Activated CD4-positive, alpha-beta T cell treated with anti-CD3 and anti-CD28 coated beads, Interleukin-2, amount 50 U/mL, for 48 hours (primary cell): ENCODE results near the gene PAXIP1.

ENCODE experiments used
- DNase-seq, 2 experiments: peaks; one replicate each; pipeline ENCODE4 v3.0.0-alpha.2; 2020

Gene PAXIP1

GRCh38 chr7:154911411-154911810 is 91.5 kb downstream of the PAXIP1 start:
- DNase-seq, result no peak

GRCh38 chr7:154910977-154911376 is 91.9 kb downstream of the PAXIP1 start:
- DNase-seq, result no peak

- no peak for DNase-seq
Observed at GRCh38 chr7:154910125-154910524, 92.8 kb downstream of the PAXIP1 start.

GRCh38 chr7:154909241-154910105 is 93.5 kb downstream of the PAXIP1 start:
- no peak for DNase-seq

- no peak for DNase-seq
Observed at GRCh38 chr7:154907651-154908620, 95.0 kb downstream of the PAXIP1 start.

GRCh38 chr7:154906736-154907355 is 96.1 kb downstream of the PAXIP1 start:
- DNase-seq, result no peak

GRCh38 chr7:154906201-154906600 is 96.7 kb downstream of the PAXIP1 start:
- DNase-seq, result no peak

- no peak for DNase-seq
Observed at GRCh38 chr7:154905615-154906014, 97.3 kb downstream of the PAXIP1 start.

GRCh38 chr7:154905146-154905545 is 97.8 kb downstream of the PAXIP1 start:
- no peak for DNase-seq

- DNase-seq, result no peak
Observed at GRCh38 chr7:154903083-154903731, 99.7 kb downstream of the PAXIP1 start.

GRCh38 chr7:154902600-154903082 is 100.3 kb downstream of the PAXIP1 start:
- DNase-seq, result no peak

- no peak for DNase-seq
Observed at GRCh38 chr7:154899862-154900261, 103.1 kb downstream of the PAXIP1 start.

GRCh38 chr7:154898973-154899855 is 103.7 kb downstream of the PAXIP1 start:
- no peak for DNase-seq

- no peak for DNase-seq
Observed at GRCh38 chr7:154896076-154896475, 106.8 kb downstream of the PAXIP1 start.
